ENCODE data around the gene TTC1. TPM values are rescaled to one million over a fixed set of nuclear protein-coding genes. Genes with fewer than 3 reads are reported as not detected.
"Not testable (repeated sequence)": the region's sequence is repeated elsewhere in the genome, so short reads cannot be mapped to it uniquely, and the experiment has no call there.

TTC1 gene
- total RNA-seq, 2 experiments from 2014 or later, result 50.2 to 57.5 TPM

DNA sequence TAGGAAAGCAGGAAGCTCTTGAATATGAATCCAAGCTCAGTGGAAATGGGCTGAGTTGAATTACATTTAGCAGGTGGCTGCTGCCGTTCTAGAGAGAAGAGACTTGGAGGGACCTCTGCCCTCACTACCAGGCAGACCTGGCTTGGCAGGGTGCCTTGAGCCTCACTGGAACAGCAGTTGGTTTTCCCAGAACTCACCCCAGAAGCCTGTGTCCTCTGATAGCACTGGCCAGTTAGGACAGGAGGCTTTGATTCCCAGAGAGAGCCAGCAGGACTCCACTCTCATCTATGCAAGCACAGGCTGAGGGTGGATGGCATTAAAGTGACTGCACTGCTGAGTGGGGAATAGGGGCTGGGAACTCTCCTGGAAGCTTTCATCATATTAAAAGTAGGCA lies 55.5 kb downstream of the TTC1 start:
- POLR2A ChIA-PET, result interaction anchor here (1.1 kb wide), 1 partner anchor 19 kb away, joined by 3 read pairs; no protein-coding TSS in a partner anchor
- H3K4me1 Mint-ChIP-seq (ENCODE audit: low read depth), result no peaks in the 10 kb centered on the region
- DNase-seq, result no peak
- no peak overlapping the region for H3K27ac Mint-ChIP-seq
- CTCF ChIA-PET, result no interaction called here
- no peaks in the 10 kb centered on the region for H3K27me3 Mint-ChIP-seq
- peaks cover 17% of the 10 kb centered on the region for H3K36me3 Mint-ChIP-seq (ENCODE audit: low read depth)
- no peak overlapping the region for H3K4me3 Mint-ChIP-seq
- TF ChIP-seq, protein P1, sequence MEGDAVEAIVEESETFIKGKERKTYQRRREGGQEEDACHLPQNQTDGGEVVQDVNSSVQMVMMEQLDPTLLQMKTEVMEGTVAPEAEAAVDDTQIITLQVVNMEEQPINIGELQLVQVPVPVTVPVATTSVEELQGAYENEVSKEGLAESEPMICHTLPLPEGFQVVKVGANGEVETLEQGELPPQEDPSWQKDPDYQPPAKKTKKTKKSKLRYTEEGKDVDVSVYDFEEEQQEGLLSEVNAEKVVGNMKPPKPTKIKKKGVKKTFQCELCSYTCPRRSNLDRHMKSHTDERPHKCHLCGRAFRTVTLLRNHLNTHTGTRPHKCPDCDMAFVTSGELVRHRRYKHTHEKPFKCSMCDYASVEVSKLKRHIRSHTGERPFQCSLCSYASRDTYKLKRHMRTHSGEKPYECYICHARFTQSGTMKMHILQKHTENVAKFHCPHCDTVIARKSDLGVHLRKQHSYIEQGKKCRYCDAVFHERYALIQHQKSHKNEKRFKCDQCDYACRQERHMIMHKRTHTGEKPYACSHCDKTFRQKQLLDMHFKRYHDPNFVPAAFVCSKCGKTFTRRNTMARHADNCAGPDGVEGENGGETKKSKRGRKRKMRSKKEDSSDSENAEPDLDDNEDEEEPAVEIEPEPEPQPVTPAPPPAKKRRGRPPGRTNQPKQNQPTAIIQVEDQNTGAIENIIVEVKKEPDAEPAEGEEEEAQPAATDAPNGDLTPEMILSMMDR (IDR thresholded peaks at IDR 0.05), result no peak
- intact Hi-C loops (cut with micrococcal nuclease), result no loop called here
- no peak for ATAC-seq
- no peaks in the 10 kb centered on the region for H3K9me3 Mint-ChIP-seq

DNA sequence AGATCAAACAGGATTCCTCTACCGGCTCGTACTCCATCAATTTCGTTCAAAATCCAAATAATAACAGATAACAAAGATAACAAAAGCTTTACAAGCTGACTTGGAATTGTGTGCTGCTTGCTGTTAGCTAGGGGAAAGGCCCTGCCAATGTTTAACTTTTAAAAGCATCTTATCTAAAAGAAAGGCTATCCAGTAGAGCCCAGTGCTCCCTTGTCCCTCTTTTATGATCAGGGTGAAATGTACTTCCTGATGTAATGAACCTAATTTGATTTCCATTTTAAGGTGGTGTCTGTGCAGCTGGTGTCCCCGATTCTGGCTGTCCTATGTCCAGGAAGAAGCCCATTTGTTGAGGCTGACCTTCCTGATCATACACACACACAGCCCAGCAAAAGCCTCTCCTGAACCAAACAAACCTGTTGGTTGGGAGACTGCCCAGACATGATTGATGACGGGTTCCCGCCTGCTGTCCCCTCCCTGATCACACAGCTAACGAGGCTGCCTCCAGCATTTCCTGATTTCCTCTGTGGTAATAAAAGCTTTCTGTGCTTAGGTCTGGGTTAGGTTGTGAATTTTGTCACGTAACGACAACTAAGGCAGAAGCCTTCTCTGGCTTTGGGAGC lies 56.2 kb downstream of the TTC1 start:
- no peak overlapping the region for H3K4me3 Mint-ChIP-seq
- POLR2A ChIA-PET, result interaction anchor here (1.1 kb wide), 1 partner anchor 20 kb away, joined by 3 read pairs; no protein-coding TSS in a partner anchor
- peaks cover 20% of the 10 kb centered on the region for H3K36me3 Mint-ChIP-seq (ENCODE audit: low read depth)
- no peak overlapping the region for H3K27ac Mint-ChIP-seq
- DNase-seq, result no peak
- CTCF ChIA-PET, result no interaction called here
- H3K4me1 Mint-ChIP-seq (ENCODE audit: low read depth), result no peaks in the 10 kb centered on the region
- intact Hi-C loops (cut with micrococcal nuclease), result no loop called here
- no peak for ATAC-seq
- H3K9me3 Mint-ChIP-seq, result no peaks in the 10 kb centered on the region
- H3K27me3 Mint-ChIP-seq, result no peaks in the 10 kb centered on the region
- TF ChIP-seq, protein P1 (IDR thresholded peaks at IDR 0.05), result no peak

DNA sequence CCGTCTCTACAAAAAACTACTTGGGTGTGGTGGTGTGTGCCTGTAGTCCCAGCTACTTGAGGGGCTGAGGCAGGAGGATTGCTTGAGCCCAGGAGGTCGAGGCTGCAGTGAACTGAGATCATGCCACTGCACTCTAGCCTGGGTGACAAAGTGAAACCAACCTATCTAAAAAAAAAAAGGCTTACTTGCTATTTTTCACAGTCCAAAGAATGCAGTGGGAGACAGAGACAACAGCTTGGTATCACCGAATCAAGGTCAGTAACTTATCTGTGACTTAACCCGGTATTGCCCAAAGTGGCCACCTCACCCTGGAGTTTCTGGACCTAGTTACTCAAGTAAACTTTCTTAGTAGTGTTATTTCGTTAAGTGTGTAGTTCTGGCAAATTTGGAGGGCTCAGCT lies 60.2 kb downstream of the TTC1 start:
- H3K4me1 Mint-ChIP-seq (ENCODE audit: low read depth); DNase-seq; H3K27ac Mint-ChIP-seq; H3K9me3 Mint-ChIP-seq; intact Hi-C loops (cut with micrococcal nuclease); ATAC-seq; H3K27me3 Mint-ChIP-seq; H3K4me3 Mint-ChIP-seq: not testable (repeated sequence)
- ChIA-PET POLR2A (interaction anchor here (0.9 kb wide), 1 partner anchor 10 kb away, joined by 3 read pairs; no protein-coding TSS in a partner anchor), CTCF (interaction anchor here (0.7 kb wide), 1 partner anchor 134 kb away, joined by 5 read pairs; no protein-coding TSS in a partner anchor)
- peaks cover 17% of the 10 kb centered on the region for H3K36me3 Mint-ChIP-seq (ENCODE audit: low read depth)

DNA sequence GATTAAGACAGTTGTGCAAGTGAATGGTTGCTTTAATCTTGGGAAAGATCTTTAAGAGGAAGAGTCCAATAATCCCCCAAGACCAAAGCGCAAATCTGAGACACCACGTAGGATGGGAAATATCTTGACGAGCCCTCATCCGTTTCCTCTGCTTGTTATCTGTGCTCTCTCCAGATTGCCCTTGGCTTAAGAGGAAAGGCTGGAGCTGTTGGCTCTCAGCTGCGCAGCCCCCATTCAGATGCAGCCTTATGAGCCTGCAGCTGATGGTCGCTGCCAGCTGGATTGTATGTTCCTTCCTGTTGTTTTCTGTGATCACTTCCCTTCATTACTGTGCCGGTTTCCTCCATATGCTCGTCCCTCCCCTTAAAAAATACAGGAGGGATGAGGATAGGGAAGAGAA lies 62.6 kb downstream of the TTC1 start:
- Mint-ChIP-seq H3K27me3 (no peaks in the 10 kb centered on the region), H3K4me1 (ENCODE audit: low read depth) (no peaks in the 10 kb centered on the region), H3K36me3 (ENCODE audit: low read depth) (peaks cover 7% of the 10 kb centered on the region), H3K9me3 (no peaks in the 10 kb centered on the region), H3K4me3 (no peak overlapping the region), H3K27ac (peak overlapping the region; percentile 7)
- DNase-seq, result no peak
- ChIA-PET CTCF (interaction anchor here (0.8 kb wide), 1 partner anchor 9 kb away, joined by 4 read pairs; no protein-coding TSS in a partner anchor), POLR2A (no interaction called here)
- TF ChIP-seq, protein P1 (IDR thresholded peaks at IDR 0.05), result no peak
- no peak for ATAC-seq
- intact Hi-C loops (cut with micrococcal nuclease), result no loop called here

DNA sequence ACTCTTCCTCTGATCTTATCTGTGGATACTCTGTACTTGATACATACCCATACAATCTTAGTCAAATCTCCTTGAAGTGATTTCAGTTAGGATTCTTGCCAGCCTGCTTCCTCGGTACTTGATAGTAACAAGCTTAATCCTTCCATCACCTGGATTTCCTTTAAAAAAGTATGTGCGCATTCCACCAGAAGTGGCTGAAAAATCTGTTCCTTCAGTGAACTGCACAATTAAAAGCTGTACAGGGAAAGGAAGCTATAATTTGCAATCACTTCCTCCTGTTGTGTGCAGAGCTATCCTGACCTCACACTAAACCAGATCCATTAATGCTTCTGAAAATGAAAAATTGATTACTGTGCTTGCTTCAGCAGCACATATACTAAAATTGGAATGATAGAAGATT lies 63.0 kb downstream of the TTC1 start:
- Mint-ChIP-seq H3K27me3 (no peaks in the 10 kb centered on the region), H3K9me3 (no peaks in the 10 kb centered on the region), H3K36me3 (ENCODE audit: low read depth) (peaks cover 7% of the 10 kb centered on the region), H3K27ac (peak overlapping the region; percentile 7), H3K4me3 (no peak overlapping the region), H3K4me1 (ENCODE audit: low read depth) (no peaks in the 10 kb centered on the region)
- no peak for ATAC-seq
- DNase-seq, result no peak
- intact Hi-C loops (cut with micrococcal nuclease), result no loop called here
- ChIA-PET CTCF (interaction anchor here (0.8 kb wide), 1 partner anchor 9 kb away, joined by 4 read pairs; no protein-coding TSS in a partner anchor), POLR2A (no interaction called here)
- TF ChIP-seq, protein P1 (IDR thresholded peaks at IDR 0.05), result no peak
